Epithelial cell of proximal tubule (primary cell): Measurements from ENCODE around the gene SETD4. TPM values are rescaled to one million over a fixed set of nuclear protein-coding genes. Genes with fewer than 3 reads are reported as not detected.

Source experiments
- DNase-seq: peaks from one replicate; pipeline ENCODE4 v3.0.0-alpha.2; 2011; ENCODE audit warnings: low read depth
- H3K4me3 ChIP-seq: 2 replicates; pipeline ENCODE4 v1.5.1; 2011; ENCODE audit warnings: low read depth, mild to moderate bottlenecking, low read length
- total RNA-seq: library from RNA; depleted of rRNA; stranded (reverse); fragments of >200 nt; gene quantifications from 2 replicates; pipeline ENCODE4 v1.2.3, GENCODE V29; 2015
- TF ChIP-seq, protein P1 (sequence below): conservative IDR thresholded peaks from 2 replicates; pipeline ENCODE4 v1.5.1; 2012; ENCODE audit warnings: low read depth, mild to moderate bottlenecking, low read length

The SETD4 gene
- total RNA-seq, 1 donor from 2014 or later = 36.2 TPM

DNA sequence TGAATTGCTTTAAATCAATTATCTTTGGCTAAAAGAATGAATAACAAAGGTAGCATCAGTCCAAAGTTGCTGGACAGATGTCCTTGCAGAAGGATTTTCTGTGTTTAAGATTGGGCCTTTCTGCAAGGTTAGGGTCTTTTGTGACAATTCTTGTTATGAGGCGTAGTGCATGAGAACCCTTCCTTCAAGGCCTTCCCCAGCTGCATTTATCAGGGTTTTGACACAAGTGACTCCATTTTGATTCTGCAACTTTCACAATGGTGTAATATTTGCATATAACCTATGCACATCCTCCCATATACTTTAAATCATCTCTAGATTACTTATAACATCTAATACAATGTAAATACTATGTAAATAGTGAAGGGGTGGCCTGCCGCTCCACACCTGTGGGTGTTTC is 1.1 kb upstream of the SETD4 start:
- no peak overlapping the region for H3K4me3 ChIP-seq
- DNase-seq = no peak
- TF ChIP-seq, protein P1, sequence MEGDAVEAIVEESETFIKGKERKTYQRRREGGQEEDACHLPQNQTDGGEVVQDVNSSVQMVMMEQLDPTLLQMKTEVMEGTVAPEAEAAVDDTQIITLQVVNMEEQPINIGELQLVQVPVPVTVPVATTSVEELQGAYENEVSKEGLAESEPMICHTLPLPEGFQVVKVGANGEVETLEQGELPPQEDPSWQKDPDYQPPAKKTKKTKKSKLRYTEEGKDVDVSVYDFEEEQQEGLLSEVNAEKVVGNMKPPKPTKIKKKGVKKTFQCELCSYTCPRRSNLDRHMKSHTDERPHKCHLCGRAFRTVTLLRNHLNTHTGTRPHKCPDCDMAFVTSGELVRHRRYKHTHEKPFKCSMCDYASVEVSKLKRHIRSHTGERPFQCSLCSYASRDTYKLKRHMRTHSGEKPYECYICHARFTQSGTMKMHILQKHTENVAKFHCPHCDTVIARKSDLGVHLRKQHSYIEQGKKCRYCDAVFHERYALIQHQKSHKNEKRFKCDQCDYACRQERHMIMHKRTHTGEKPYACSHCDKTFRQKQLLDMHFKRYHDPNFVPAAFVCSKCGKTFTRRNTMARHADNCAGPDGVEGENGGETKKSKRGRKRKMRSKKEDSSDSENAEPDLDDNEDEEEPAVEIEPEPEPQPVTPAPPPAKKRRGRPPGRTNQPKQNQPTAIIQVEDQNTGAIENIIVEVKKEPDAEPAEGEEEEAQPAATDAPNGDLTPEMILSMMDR = no peak

DNA sequence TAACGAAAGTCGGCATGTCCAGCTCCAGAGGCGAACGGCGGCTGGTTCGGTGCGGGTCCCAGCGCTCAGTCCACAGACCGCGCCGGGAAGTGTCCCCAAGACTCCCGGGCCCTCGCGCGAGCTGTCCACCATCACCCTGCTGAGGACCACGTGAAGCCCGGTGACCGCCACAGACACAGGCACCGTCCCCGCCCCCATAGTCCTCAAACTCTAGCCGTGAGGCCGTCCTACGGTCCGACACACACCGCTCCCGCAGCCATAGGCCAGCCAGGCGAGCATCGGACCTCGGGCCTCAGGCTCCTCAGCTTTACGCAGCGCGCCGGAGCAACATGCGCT is 535 bp downstream of the SETD4 start:
- peak overlapping the region; percentile 95 for H3K4me3 ChIP-seq
- TF ChIP-seq, protein P1 = no peak
- DNase-seq = no peak

DNA sequence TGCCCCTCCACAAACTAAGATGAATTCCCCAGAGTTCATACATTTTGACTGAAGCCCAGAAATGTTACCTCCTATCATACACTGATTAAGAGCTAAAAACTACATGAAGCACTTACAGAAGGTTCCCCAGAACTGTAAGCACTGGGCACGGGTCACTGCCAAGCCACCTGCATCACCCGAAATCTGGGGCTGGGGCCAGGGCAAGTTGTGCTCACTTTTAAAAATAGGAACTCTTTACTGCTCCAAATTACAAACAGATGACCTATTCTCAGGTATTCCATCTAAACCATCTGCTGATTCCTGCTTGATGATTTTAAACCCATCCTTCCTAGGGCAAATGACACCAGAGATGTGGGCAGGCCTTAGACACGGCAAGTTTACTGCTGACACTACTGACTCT is 4.8 kb downstream of the SETD4 start:
- no peak for DNase-seq
- H3K4me3 ChIP-seq = no peak overlapping the region
- TF ChIP-seq, protein P1 = no peak

GRCh38 chr21:36053715-36054062 is 6.6 kb downstream of the SETD4 start:
- TF ChIP-seq, protein P1 = no peak
- H3K4me3 ChIP-seq = no peak overlapping the region
- DNase-seq = no peak

DNA sequence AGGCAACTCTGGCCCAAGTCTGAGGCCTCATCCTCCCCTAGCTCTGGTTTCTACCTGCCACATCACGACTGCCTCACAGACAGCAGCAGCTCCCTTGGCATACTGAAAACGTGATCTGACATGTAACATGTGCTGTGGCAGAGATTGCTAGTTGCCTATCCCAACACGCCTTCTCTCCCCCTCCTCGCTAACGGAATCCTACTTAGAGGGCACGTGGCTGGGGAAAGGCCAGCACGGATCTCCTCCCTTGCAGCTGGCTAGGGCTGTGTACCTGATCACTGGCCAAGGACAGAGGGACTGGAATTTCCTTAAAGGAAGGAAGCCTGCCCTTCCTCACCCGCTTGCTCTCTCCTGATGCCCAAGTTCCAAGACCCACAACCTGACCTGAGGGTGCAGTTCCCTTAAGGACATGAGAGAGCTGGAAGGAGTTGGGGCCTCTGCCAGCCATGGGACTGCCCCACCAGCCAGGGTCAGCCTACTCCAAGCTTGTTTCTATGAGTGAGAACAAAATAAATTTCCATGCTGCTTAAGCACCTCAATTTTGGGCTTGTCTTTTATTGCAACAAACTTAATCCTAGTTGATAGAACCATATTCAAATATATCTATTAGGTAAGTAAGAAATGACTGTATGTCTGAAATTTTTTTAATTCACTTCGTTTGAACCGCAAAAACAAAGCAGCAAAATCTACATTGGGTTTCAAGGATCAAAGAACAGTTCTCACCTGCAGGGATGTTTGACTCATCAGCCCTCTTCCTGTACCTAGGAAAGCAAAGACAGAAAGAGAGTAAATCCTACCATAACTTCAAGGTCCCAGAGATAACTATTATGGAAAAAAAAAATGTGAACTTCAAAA is 7.2 kb downstream of the SETD4 start:
- no peak overlapping the region for H3K4me3 ChIP-seq
- no peak for DNase-seq
- TF ChIP-seq, protein P1 = no peak

DNA sequence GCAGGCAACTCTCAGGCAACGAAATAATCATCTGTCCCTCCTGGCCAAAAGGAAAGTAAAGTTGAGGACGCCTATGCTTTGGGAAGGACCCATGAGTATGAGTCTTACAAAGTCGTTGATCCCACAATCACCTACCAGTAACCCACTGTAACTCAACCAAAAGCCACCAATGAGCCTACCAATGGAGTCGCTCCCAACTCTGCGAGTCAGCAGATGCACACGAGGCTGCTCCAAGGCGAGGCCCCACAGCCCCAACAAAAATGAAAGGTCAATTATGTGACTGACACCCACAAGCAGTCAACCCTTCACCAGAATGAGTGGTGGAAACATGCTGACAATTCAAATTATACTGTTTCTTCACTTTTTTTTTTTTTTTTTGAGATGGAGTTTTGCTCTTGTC is 12.0 kb downstream of the SETD4 start:
- H3K4me3 ChIP-seq = no peak overlapping the region
- DNase-seq = no peak
- TF ChIP-seq, protein P1 = no peak

DNA sequence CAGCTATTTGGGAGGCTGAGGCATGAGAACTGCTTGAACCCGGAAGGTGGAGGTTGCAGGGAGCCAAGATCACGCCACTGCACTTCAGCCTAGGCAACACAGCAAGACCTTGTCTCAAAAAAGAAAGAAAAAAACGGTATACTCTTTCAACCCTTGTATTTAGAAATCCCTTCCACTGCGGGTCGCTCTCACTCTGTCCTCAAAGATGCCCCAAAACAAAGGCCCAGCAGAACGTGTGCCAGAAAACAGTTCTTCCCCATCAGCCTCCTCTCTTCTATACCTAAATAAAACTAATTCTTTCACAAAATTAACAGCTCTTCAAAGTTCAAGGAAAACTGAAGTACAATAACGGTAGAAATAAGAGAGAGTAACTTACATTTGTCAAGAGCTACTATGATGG is 13.2 kb downstream of the SETD4 start:
- no peak for DNase-seq
- TF ChIP-seq, protein P1 = no peak
- H3K4me3 ChIP-seq = no peak overlapping the region
